SK-N-SH treated with all-trans-retinoic acid at 6 μM for 48 hours (cell line): ENCODE results near the gene TEDC2.

ENCODE experiments used
- ARNTL ChIP-seq: fragments of 450-650 bp; formaldehyde crosslinking; IDR thresholded peaks from 2 replicates; pipeline ENCODE4 v1.5.0; 2020; ENCODE audit warnings: low read depth, mild to moderate bottlenecking, moderate library complexity, borderline replicate concordance
- OSR1 ChIP-seq: fragments of 250-450 bp; sonication (Bioruptor Pico); IDR thresholded peaks from 2 replicates; pipeline ENCODE4 v1.8.0; 2022; ENCODE audit warnings: moderate library complexity, mild to moderate bottlenecking, inconsistent platforms
- TF ChIP-seq, protein P1 (sequence below): fragments of 250-450 bp; sonication (Bioruptor Pico); IDR thresholded peaks from 2 replicates; pipeline ENCODE4 v1.5.0; 2020; ENCODE audit warnings: mild to moderate bottlenecking, moderate library complexity

DNA sequence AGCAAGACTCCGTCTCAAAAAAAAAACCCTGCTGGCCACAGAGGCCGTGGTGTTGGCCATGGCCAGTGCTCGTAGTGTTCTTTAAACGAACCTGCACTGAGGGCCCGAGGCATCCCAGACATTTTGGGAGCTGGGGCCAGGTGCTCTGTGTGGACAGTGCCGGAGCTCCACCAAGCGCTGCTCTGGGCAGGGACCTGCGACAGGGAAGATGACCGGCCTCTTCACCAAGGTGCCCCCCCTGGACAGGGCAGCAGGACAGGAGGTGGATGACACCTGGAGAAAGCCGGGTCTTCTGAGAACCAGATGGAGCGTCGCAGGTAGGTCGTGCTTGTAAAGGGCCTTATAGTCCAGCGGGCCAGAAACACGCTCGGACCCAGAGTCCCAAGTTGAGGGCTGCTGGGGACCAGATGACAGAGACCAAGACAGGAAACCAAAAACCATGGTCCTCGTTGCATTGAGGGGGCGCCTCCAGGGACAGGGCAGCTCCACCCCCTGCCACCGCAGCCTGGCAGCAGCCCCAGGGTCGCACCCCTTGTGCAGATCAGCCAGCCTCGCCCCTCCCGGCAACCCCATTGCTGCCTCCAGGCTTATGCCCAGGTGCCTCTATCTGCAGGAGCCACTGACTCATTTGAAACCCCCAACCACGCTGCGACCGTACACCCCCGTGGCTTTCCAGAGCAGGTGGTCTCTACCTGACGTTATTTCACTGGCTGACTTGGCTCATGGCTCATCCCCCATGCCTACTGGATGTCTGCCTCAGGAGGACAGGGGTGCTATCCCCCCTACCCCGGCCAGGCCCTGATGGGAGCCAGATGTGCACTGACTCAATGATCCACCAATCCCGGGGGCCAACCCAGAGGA lies 7.0 kb downstream of the TEDC2 start:
- TF ChIP-seq OSR1 (CRISPR knock-in tag) (no peak), ARNTL (CRISPR knock-in tag) (no peak)
- TF ChIP-seq, protein P1, sequence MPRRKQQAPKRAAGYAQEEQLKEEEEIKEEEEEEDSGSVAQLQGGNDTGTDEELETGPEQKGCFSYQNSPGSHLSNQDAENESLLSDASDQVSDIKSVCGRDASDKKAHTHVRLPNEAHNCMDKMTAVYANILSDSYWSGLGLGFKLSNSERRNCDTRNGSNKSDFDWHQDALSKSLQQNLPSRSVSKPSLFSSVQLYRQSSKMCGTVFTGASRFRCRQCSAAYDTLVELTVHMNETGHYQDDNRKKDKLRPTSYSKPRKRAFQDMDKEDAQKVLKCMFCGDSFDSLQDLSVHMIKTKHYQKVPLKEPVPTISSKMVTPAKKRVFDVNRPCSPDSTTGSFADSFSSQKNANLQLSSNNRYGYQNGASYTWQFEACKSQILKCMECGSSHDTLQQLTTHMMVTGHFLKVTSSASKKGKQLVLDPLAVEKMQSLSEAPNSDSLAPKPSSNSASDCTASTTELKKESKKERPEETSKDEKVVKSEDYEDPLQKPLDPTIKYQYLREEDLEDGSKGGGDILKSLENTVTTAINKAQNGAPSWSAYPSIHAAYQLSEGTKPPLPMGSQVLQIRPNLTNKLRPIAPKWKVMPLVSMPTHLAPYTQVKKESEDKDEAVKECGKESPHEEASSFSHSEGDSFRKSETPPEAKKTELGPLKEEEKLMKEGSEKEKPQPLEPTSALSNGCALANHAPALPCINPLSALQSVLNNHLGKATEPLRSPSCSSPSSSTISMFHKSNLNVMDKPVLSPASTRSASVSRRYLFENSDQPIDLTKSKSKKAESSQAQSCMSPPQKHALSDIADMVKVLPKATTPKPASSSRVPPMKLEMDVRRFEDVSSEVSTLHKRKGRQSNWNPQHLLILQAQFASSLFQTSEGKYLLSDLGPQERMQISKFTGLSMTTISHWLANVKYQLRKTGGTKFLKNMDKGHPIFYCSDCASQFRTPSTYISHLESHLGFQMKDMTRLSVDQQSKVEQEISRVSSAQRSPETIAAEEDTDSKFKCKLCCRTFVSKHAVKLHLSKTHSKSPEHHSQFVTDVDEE (CRISPR knock-in tag) = no peak
